Omental fat pad (tissue), 4 donors: ENCODE measurements around the gene ITPR1. TPM values are rescaled to one million over a fixed set of nuclear protein-coding genes. Genes with fewer than 3 reads are reported as not detected.

Experiments used
- ATAC-seq: fragments of 150-250 bp; one replicate; pipeline ENCODE4 v1.9.1; 2016; ENCODE audit warnings: mild to moderate bottlenecking, moderate library complexity; ENCODE audit not compliant: low FRiP score
- DNase-seq: peaks from one replicate; pipeline ENCODE4 v3.0.0-alpha.2; 2019; ENCODE audit warnings: low spot score
- CTCF ChIP-seq, 3 donors: fragments of 450-650 bp; IDR thresholded peaks; one replicate each; pipeline ENCODE4 v1.5.1; 2016 to 2017; ENCODE audit warnings: antibody characterized with exemption in 3 of 3, mild to moderate bottlenecking in 3 of 3, moderate library complexity in 2 of 3
- total RNA-seq, 4 donors: library from RNA; depleted of rRNA; stranded (reverse); fragments of >200 nt; gene quantifications; one replicate each; pipeline ENCODE4 v1.1.0, GENCODE V29; 2016

ITPR1 gene
- total RNA-seq, 4 donors from 2014 or later = 38.3 to 58.5 (median 41.3) TPM

- DNase-seq = no peak
- no peak for ATAC-seq
- TF ChIP-seq CTCF (IDR thresholded peaks at IDR 0.05) = no peak
Measured at GRCh38 chr3:4581920-4582611, 88.9 kb downstream of the ITPR1 start.

GRCh38 chr3:4582624-4583023 is 89.5 kb downstream of the ITPR1 start:
- ATAC-seq = no peak
- TF ChIP-seq CTCF (IDR thresholded peaks at IDR 0.05) = no peak
- no peak for DNase-seq

- TF ChIP-seq CTCF (IDR thresholded peaks at IDR 0.05) = no peak
- peak; percentile 56 for ATAC-seq
Measured at GRCh38 chr3:4583416-4583815, 90.3 kb downstream of the ITPR1 start.

GRCh38 chr3:4584456-4585249 is 91.5 kb downstream of the ITPR1 start:
- DNase-seq = no peak
- TF ChIP-seq CTCF (IDR thresholded peaks at IDR 0.05) = no peak
- no peak for ATAC-seq

More at GRCh38 chr3:4583416-4583815, 90.3 kb downstream of the ITPR1 start:
- DNase-seq = no peak

GRCh38 chr3:4586381-4586780 is 93.2 kb downstream of the ITPR1 start:
- TF ChIP-seq CTCF (IDR thresholded peaks at IDR 0.05) = no peak
- no peak for DNase-seq
- no peak for ATAC-seq

- DNase-seq (no peak), ATAC-seq (no peak)
- no peak for TF ChIP-seq CTCF (IDR thresholded peaks at IDR 0.05)
Measured at GRCh38 chr3:4587061-4587837, 94.1 kb downstream of the ITPR1 start.
